Keratinocyte (primary cell): Measurements from ENCODE around the gene PCP2.

Experiments
- EZH2 ChIP-seq: IDR thresholded peaks from one replicate; pipeline ENCODE4 v1.6.1; 2012; ENCODE audit warnings: inconsistent platforms, mild to moderate bottlenecking, low read length, moderate library complexity
- TF ChIP-seq, protein P1 (sequence below), 3 experiments: IDR thresholded peaks in 1 of 3; conservative IDR thresholded peaks in 1 of 3; optimal IDR thresholded peaks in 1 of 3; 2 replicates in 2 of 3; 3 replicates in 1 of 3; pipeline versions ENCODE3 to v1.5.1; 2011; ENCODE audit warnings: low read length in 3 of 3, mild to moderate bottlenecking in 3 of 3, moderate library complexity in 2 of 3, control low read depth in 1 of 3, inconsistent platforms in 1 of 3; ENCODE audit not compliant: insufficient read depth in 2 of 3; ENCODE audit errors: extremely low read depth in 1 of 3

- TF ChIP-seq, protein P1, sequence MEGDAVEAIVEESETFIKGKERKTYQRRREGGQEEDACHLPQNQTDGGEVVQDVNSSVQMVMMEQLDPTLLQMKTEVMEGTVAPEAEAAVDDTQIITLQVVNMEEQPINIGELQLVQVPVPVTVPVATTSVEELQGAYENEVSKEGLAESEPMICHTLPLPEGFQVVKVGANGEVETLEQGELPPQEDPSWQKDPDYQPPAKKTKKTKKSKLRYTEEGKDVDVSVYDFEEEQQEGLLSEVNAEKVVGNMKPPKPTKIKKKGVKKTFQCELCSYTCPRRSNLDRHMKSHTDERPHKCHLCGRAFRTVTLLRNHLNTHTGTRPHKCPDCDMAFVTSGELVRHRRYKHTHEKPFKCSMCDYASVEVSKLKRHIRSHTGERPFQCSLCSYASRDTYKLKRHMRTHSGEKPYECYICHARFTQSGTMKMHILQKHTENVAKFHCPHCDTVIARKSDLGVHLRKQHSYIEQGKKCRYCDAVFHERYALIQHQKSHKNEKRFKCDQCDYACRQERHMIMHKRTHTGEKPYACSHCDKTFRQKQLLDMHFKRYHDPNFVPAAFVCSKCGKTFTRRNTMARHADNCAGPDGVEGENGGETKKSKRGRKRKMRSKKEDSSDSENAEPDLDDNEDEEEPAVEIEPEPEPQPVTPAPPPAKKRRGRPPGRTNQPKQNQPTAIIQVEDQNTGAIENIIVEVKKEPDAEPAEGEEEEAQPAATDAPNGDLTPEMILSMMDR (optimal IDR thresholded peaks at IDR 0.05 in 1 of 3, IDR thresholded peaks at IDR 0.05 in 1 of 3, conservative IDR thresholded peaks at IDR 0.05 in 1 of 3; ENCODE audit: extremely low read depth in 1 of 3, insufficient read depth in 2 of 3, low read length in 3 of 3) = no peak
- no peak for TF ChIP-seq EZH2
These were observed 16.3 kb downstream of the PCP2 start for GRCh38 chr19:7617172-7617571.
